Effector memory CD4-positive, alpha-beta T cell (primary cell): Measurements from ENCODE around the gene AGPAT3.
A peak's percentile ranks its signal among the peaks of the same experiment; 100 is the strongest.

ENCODE experiments used
- DNase-seq, 3 donors: peaks; one replicate each; pipeline ENCODE4 v3.0.0-alpha.2; 2020
- H3K27ac ChIP-seq: 2 replicates; pipeline ENCODE4 v1.7.0; 2013; ENCODE audit warnings: mild to moderate bottlenecking, low read length, moderate library complexity; ENCODE audit not compliant: insufficient read depth, poor library complexity, severe bottlenecking
- H3K27me3 ChIP-seq: replicated peaks from 2 replicates; pipeline ENCODE4 v1.7.0; 2013; ENCODE audit warnings: mild to moderate bottlenecking, low read length; ENCODE audit not compliant: insufficient read depth, control insufficient read depth, poor library complexity, severe bottlenecking
- H3K36me3 ChIP-seq: 2 replicates; pipeline ENCODE4 v1.7.0; 2013; ENCODE audit warnings: mild to moderate bottlenecking, low read length, moderate library complexity; ENCODE audit not compliant: control insufficient read depth, insufficient read depth
- H3K4me1 ChIP-seq: 2 replicates; pipeline ENCODE4 v1.7.0; 2013; ENCODE audit warnings: low read length, mild to moderate bottlenecking; ENCODE audit not compliant: control insufficient read depth, insufficient read depth, poor library complexity, severe bottlenecking
- H3K4me3 ChIP-seq: 2 replicates; pipeline ENCODE4 v1.7.0; 2013; ENCODE audit warnings: low read length, low read depth, mild to moderate bottlenecking; ENCODE audit not compliant: insufficient read depth, poor library complexity, severe bottlenecking
- H3K9me3 ChIP-seq: 2 replicates; pipeline ENCODE4 v1.7.0; 2013; ENCODE audit warnings: mild to moderate bottlenecking, low read length, moderate library complexity; ENCODE audit not compliant: control insufficient read depth

The AGPAT3 gene

GRCh38 chr21:43912910-43913309, 47.9 kb downstream of the AGPAT3 start:
- no peak for DNase-seq
- no peak overlapping the region for H3K4me3 ChIP-seq
- H3K27ac ChIP-seq, result no peak overlapping the region
- H3K27me3 ChIP-seq, result no peaks in the 10 kb centered on the region
- H3K36me3 ChIP-seq, result peaks cover 5% of the 10 kb centered on the region
- H3K9me3 ChIP-seq, result no peaks in the 10 kb centered on the region
- peaks cover 20% of the 10 kb centered on the region for H3K4me1 ChIP-seq

GRCh38 chr21:43913928-43914327, 48.9 kb downstream of the AGPAT3 start:
- DNase-seq, result no peak
- Histone ChIP-seq H3K4me1 (peaks cover 20% of the 10 kb centered on the region), H3K36me3 (peaks cover 5% of the 10 kb centered on the region), H3K27me3 (no peaks in the 10 kb centered on the region), H3K27ac (no peak overlapping the region), H3K9me3 (no peaks in the 10 kb centered on the region), H3K4me3 (no peak overlapping the region)

- H3K4me1 ChIP-seq, result peaks cover 26% of the 10 kb centered on the region
- no peaks in the 10 kb centered on the region for H3K27me3 ChIP-seq
- H3K9me3 ChIP-seq, result no peaks in the 10 kb centered on the region
- H3K36me3 ChIP-seq, result peaks cover 5% of the 10 kb centered on the region
- no peak overlapping the region for H3K27ac ChIP-seq
- DNase-seq, result no peak
- H3K4me3 ChIP-seq, result peak overlapping the region; percentile 54
Measured at GRCh38 chr21:43916076-43916475, 51.1 kb downstream of the AGPAT3 start.

DNA sequence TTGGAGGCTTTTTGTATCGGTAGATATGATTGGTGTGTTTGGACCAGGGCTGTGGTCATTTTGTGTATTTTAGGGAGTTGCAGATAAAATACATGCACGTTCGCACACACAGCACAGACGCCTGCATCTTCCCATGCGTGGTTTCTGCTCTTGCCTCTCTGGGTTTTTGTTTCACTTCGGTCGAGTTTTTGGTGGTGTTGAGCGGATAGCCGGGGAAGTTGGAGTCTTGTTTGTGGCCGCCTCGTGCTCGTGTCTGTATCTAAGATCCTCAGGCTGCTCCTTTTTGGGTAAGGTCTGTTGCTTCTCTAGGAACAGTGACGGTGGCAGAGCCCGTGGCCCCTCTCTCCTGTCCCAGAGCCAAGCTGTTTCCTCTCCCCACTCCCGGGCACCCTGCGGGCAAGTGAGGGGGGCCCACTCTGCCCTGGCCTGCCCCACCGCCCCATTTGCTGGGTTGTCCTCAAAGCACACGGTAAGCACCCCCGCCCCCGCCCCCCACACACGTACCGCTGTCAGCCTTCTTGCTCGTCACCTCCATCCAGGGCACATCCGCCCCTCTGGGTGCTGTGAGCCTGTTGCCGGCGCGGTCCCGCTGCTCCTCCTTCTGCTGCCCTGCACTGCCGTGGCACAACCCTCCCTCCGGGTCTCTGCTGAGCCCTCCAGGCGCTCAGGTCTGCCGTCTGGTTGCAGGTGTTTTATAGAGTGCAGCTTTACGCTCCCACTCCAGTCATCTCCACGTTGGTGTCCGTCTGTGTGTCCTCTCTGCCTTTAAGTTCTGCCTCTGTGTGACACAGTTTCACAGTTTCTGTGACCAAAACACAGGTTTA, 51.9 kb downstream of the AGPAT3 start:
- H3K4me3 ChIP-seq, result peak overlapping the region; percentile 54
- peaks cover under 1% of the 10 kb centered on the region for H3K36me3 ChIP-seq
- peaks cover 34% of the 10 kb centered on the region for H3K4me1 ChIP-seq
- DNase-seq, result peak; percentile 29 to 54 (median 30)
- no peaks in the 10 kb centered on the region for H3K27me3 ChIP-seq
- H3K9me3 ChIP-seq, result no peaks in the 10 kb centered on the region
- peak overlapping the region; percentile 76 for H3K27ac ChIP-seq

DNA sequence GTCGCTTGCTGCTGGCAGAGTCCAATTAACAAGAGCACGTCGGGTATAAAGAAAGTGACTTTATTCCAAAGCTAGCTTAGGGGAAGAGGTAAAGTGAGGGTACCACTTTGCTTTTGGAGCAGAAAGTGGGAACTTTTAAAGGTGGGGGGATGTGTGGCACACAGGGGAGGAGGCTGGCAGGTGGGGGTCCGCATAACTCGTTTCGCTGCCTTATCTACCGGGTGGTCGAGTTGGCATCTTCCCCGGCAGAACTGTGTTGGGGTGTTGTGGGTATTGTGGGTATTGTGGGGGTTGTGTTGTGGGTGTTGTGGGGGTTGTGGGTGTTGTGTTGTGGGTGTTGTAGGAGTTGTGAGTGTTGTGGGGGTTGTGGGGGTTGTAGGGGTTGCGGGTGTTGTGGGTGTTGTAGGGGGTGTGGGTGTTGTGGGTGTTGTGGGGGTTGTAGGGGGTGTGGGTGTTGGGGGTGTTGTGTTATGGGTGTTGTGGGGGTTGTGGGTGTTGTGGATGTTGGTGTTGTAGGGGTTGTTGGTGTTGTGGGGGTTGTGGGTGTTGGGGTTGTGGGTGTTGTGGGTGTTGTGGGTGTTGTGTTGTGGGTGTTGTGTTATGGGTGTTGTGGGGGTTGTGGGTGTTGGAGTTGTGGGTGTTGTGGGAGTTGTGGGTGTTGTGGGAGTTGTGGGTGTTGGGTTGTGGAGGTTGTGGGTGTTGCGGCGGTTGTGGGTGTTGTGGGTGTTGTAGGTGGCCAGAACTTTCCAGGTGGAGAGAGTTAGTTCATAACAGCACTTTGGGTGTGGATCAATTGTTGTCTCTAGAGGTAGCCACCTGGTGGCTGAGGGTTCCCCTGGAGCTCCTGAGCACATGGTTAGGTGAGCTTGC, 52.7 kb downstream of the AGPAT3 start:
- H3K4me1 ChIP-seq, result peaks cover 42% of the 10 kb centered on the region
- no peak for DNase-seq
- H3K4me3 ChIP-seq, result peak overlapping the region; percentile 54
- H3K27ac ChIP-seq, result peak overlapping the region; percentile 76
- H3K27me3 ChIP-seq, result no peaks in the 10 kb centered on the region
- H3K36me3 ChIP-seq, result no peaks in the 10 kb centered on the region
- H3K9me3 ChIP-seq, result no peaks in the 10 kb centered on the region

DNA sequence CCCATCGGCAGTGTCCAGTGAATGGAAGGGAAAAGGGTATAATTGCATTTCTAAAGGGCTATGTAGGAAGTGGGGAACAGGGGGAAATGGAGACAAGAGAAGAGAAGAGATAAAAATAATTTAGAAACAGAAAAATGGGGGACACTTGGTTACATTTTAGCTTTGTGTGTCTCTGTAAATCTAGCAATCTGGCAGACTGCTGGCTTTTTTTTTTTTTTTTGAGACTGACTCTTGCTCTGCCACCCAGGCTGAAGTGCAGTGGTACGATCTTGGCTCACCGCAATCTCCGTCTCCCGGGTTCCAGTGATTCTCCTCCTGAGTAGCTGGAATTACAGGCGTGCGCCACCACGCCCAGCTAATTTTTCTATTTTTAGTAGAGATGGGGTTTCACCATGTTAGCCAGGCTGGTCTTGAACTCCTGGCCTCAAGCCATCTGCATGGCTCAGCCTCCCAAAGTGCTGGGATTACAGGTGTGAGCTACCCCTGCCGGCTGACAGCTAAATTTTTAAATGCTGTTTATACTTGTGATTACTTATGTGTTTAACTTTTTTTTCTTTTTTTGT, 53.4 kb downstream of the AGPAT3 start:
- no peak for DNase-seq
- Histone ChIP-seq H3K4me1 (peaks cover 42% of the 10 kb centered on the region), H3K9me3 (no peaks in the 10 kb centered on the region), H3K27me3 (no peaks in the 10 kb centered on the region), H3K27ac (no peak overlapping the region), H3K36me3 (no peaks in the 10 kb centered on the region), H3K4me3 (no peak overlapping the region)

GRCh38 chr21:43919283-43919682, 54.3 kb downstream of the AGPAT3 start:
- DNase-seq, result no peak
- H3K4me1 ChIP-seq, result peaks cover 40% of the 10 kb centered on the region
- no peak overlapping the region for H3K4me3 ChIP-seq
- H3K9me3 ChIP-seq, result no peaks in the 10 kb centered on the region
- H3K36me3 ChIP-seq, result no peaks in the 10 kb centered on the region
- no peaks in the 10 kb centered on the region for H3K27me3 ChIP-seq
- H3K27ac ChIP-seq, result no peak overlapping the region

GRCh38 chr21:43919871-43920801, 55.1 kb downstream of the AGPAT3 start:
- Histone ChIP-seq H3K27me3 (no peaks in the 10 kb centered on the region), H3K4me1 (peaks cover 40% of the 10 kb centered on the region), H3K9me3 (no peaks in the 10 kb centered on the region), H3K27ac (no peak overlapping the region), H3K4me3 (no peak overlapping the region), H3K36me3 (peaks cover 4% of the 10 kb centered on the region)
- no peak for DNase-seq

GRCh38 chr21:43921571-43921978, 56.6 kb downstream of the AGPAT3 start:
- peak in 1 of 3 donors; percentile 23 for DNase-seq
- Histone ChIP-seq H3K4me3 (no peak overlapping the region), H3K27ac (peak overlapping the region; percentile 47), H3K27me3 (no peaks in the 10 kb centered on the region), H3K4me1 (peaks cover 32% of the 10 kb centered on the region), H3K9me3 (no peaks in the 10 kb centered on the region), H3K36me3 (peaks cover 9% of the 10 kb centered on the region)
